HepG2 (cell line): ENCODE data around the gene RHOG. TPM values are rescaled to one million over a fixed set of nuclear protein-coding genes. Genes with fewer than 3 reads are reported as not detected.

Experiments used
- AKAP8 ChIP-seq: sonication (generic); formaldehyde crosslinking; IDR thresholded peaks from 2 replicates; pipeline ENCODE4 v1.5.1; 2020; ENCODE audit warnings: mild to moderate bottlenecking, missing genetic modification reagents
- CCDC6 ChIP-seq: sonication (generic); formaldehyde crosslinking; IDR thresholded peaks from 2 replicates; pipeline ENCODE4 v1.8.1; 2022; ENCODE audit warnings: mild to moderate bottlenecking, missing genetic modification reagents, moderate library complexity
- GATAD1 ChIP-seq: IDR thresholded peaks from 2 replicates; pipeline ENCODE4 v1.6.1; 2016; ENCODE audit warnings: missing genetic modification reagents, missing compliant biosample characterization
- HMG20A ChIP-seq: IDR thresholded peaks from 2 replicates; pipeline ENCODE4 v1.6.1; 2016; ENCODE audit warnings: borderline replicate concordance
- KMT2B ChIP-seq: IDR thresholded peaks from 2 replicates; pipeline ENCODE4 v1.6.1; 2016; ENCODE audit warnings: missing genetic modification reagents, missing compliant biosample characterization
- MED1 ChIP-seq: sonication (generic); formaldehyde crosslinking; IDR thresholded peaks from 2 replicates; pipeline ENCODE4 v1.4.0; 2020; ENCODE audit warnings: missing genetic modification reagents
- PCBP2 ChIP-seq: fragments of 200-400 bp; formaldehyde crosslinking; optimal IDR thresholded peaks from 2 replicates; pipeline ENCODE3; 2018; ENCODE audit warnings: low read length, low read depth; ENCODE audit not compliant: poor library complexity, severe bottlenecking
- PRPF4 ChIP-seq: fragments of 200-400 bp; formaldehyde crosslinking; IDR thresholded peaks from 2 replicates; pipeline ENCODE4 v1.6.1; 2016; ENCODE audit warnings: low read length, low read depth; ENCODE audit not compliant: poor library complexity, severe bottlenecking
- SALL2 ChIP-seq: sonication (generic); formaldehyde crosslinking; IDR thresholded peaks from 2 replicates; pipeline ENCODE4 v1.8.1; 2023; ENCODE audit warnings: mild to moderate bottlenecking, missing genetic modification reagents, inconsistent platforms
- SCMH1 ChIP-seq: sonication (generic); formaldehyde crosslinking; IDR thresholded peaks from 2 replicates; pipeline ENCODE4 v1.9.0; 2021; ENCODE audit warnings: missing genetic modification reagents, mild to moderate bottlenecking, borderline replicate concordance
- SOX5 ChIP-seq: IDR thresholded peaks from 2 replicates; pipeline ENCODE4 v1.6.1; 2016; ENCODE audit warnings: borderline replicate concordance
- STAG1 ChIP-seq: sonication (generic); formaldehyde crosslinking; IDR thresholded peaks from 2 replicates; pipeline ENCODE4 v1.4.0; 2020; ENCODE audit warnings: missing genetic modification reagents
- TBL1XR1 ChIP-seq: fragments of 150-350 bp; IDR thresholded peaks from 2 replicates; pipeline ENCODE4 v1.6.1; 2014; ENCODE audit warnings: borderline replicate concordance, low read length; ENCODE audit not compliant: partially characterized antibody
- TCF12 ChIP-seq, 2 experiments: fragments of 450-650 bp in 1 of 2; sonication (generic) in 1 of 2; formaldehyde crosslinking in 1 of 2; IDR thresholded peaks; 2 replicates each; pipeline versions ENCODE4 v1.6.1 to v1.8.0; 2017 to 2022; ENCODE audit warnings: antibody characterized with exemption in 1 of 2, mild to moderate bottlenecking in 1 of 2, missing genetic modification reagents in 1 of 2, moderate library complexity in 1 of 2
- ZBTB20 ChIP-seq: sonication (generic); formaldehyde crosslinking; IDR thresholded peaks from 2 replicates; pipeline ENCODE4 v1.8.1; 2023; ENCODE audit warnings: missing genetic modification reagents, low read depth, mild to moderate bottlenecking, borderline replicate concordance
- ZNF160 ChIP-seq: sonication (generic); formaldehyde crosslinking; IDR thresholded peaks from 2 replicates; pipeline ENCODE4 v1.8.0; 2022; ENCODE audit warnings: mild to moderate bottlenecking, inconsistent platforms, missing genetic modification reagents
- ZNF576 ChIP-seq: sonication (generic); formaldehyde crosslinking; IDR thresholded peaks from 2 replicates; pipeline ENCODE4 v1.4.0; 2020; ENCODE audit warnings: mild to moderate bottlenecking, missing genetic modification reagents
- ZNF646 ChIP-seq: sonication (generic); formaldehyde crosslinking; IDR thresholded peaks from 2 replicates; pipeline ENCODE4 v1.9.0; 2021; ENCODE audit warnings: mild to moderate bottlenecking, missing genetic modification reagents
- ZNF704 ChIP-seq: sonication (generic); formaldehyde crosslinking; IDR thresholded peaks from 2 replicates; pipeline ENCODE4 v1.8.1; 2023; ENCODE audit warnings: mild to moderate bottlenecking, inconsistent platforms, moderate library complexity, missing genetic modification reagents, borderline replicate concordance
- ZNF883 ChIP-seq: sonication (generic); formaldehyde crosslinking; IDR thresholded peaks from 2 replicates; pipeline ENCODE4 v1.5.1; 2020; ENCODE audit warnings: mild to moderate bottlenecking, missing genetic modification reagents; ENCODE audit errors: not compliant biosample characterization
- ZZZ3 ChIP-seq: sonication (generic); formaldehyde crosslinking; IDR thresholded peaks from 2 replicates; pipeline ENCODE4 v1.4.0; 2020; ENCODE audit warnings: missing genetic modification reagents, mild to moderate bottlenecking, borderline replicate concordance
- polyA plus RNA-seq, 8 experiments: library from polyadenylated mRNA; depleted of rRNA in 3 of 8; stranded (reverse) in 7 of 8; unstranded in 1 of 8; fragments of >200 nt; fragmentation: Illumina TruSeq in 4 of 8; extraction: Trizol in 4 of 8; gene quantifications; 2 replicates each; pipeline versions ENCODE4 v1.2.1 to v1.2.3, GENCODE V29; 2011 to 2016; ENCODE audit warnings: low read depth in 4 of 8, missing spikeins in 1 of 8, mixed read lengths in 1 of 8; ENCODE audit not compliant: insufficient read depth in 1 of 8
- total RNA-seq, 5 experiments: library from RNA; depleted of rRNA; stranded (reverse); fragments of >200 nt; fragmentation: Illumina TruSeq; extraction: Trizol; gene quantifications; 2 replicates each; pipeline ENCODE4 v1.2.3, GENCODE V29; 2016; ENCODE audit warnings: low read depth in 1 of 5

Gene RHOG
- total and polyA plus RNA-seq, 2 of the 13 experiments (the other 11 are each of a cell fraction or from before 2014, with no cell fraction given), result 7.7 to 23.4 TPM

GRCh38 chr11:3841426-3842350 is 929 bp upstream of the RHOG start (continued):
- TF ChIP-seq ZZZ3 (CRISPR knock-in tag) (0 out of 2 replicates have a peak, but pooled peaks have one; percentile 50), ZNF160 (CRISPR knock-in tag) (0 out of 2 replicates have a peak, but pooled peaks have one; percentile 57), CCDC6 (CRISPR knock-in tag) (0 out of 2 replicates have a peak, but pooled peaks have one; percentile 42), ZBTB20 (0 out of 2 replicates have a peak, but pooled peaks have one; percentile 30), HMG20A (CRISPR knock-in tag) (no peak), KMT2B (CRISPR knock-in tag) (peak; percentile 48; the same call in 1 of the 2 replicates), ZNF883 (CRISPR knock-in tag) (no peak), SCMH1 (CRISPR knock-in tag) (no peak), MED1 (CRISPR knock-in tag) (0 out of 2 replicates have a peak, but pooled peaks have one; percentile 26), TCF12 (IDR thresholded peaks at IDR 0.05) (no peak), TCF12 (CRISPR knock-in tag; IDR thresholded peaks at IDR 0.05) (no peak), ZNF704 (CRISPR knock-in tag) (no peak), ZNF576 (CRISPR knock-in tag) (no peak), TBL1XR1 (no peak), SOX5 (CRISPR knock-in tag) (no peak; the same call in 1 of the 2 replicates), SALL2 (CRISPR knock-in tag) (no peak), AKAP8 (CRISPR knock-in tag) (no peak), ZNF646 (CRISPR knock-in tag) (no peak), STAG1 (CRISPR knock-in tag) (peak; percentile 51), GATAD1 (peak; percentile 46), PRPF4 (no peak), PCBP2 (no peak)
